HG02852 (cell line): ENCODE data around the gene PIP5K1A.
"Not testable (repeated sequence)": the region's sequence is repeated elsewhere in the genome, so short reads cannot be mapped to it uniquely, and the experiment has no call there.

Experiments
- ATAC-seq: cut with Tn5 transposase; IDR thresholded peaks from one replicate; pipeline ENCODE4 v1.9.1; 2021; ENCODE audit warnings: mild to moderate bottlenecking, moderate library complexity; ENCODE audit not compliant: unreplicated experiment

PIP5K1A gene

GRCh38 chr1:151189637-151190445 lies 8.5 kb upstream of the PIP5K1A start, which contains the start of gene VPS72:
VPS72 (minus strand) TSS chr1:151190197; CDS start chr1:151190121, 76 bp downstream.
- ATAC-seq, result peak; percentile 77

GRCh38 chr1:151192047-151192446 lies 6.3 kb upstream of the PIP5K1A start:
- ATAC-seq, result no peak

GRCh38 chr1:151193304-151193703 lies 5.0 kb upstream of the PIP5K1A start:
- no peak for ATAC-seq

- no peak for ATAC-seq
These were observed 4.5 kb upstream of the PIP5K1A start for GRCh38 chr1:151193856-151194255.

- ATAC-seq, result not testable (repeated sequence)
These were observed 3.3 kb upstream of the PIP5K1A start for GRCh38 chr1:151194894-151195594.

- no peak for ATAC-seq
These were observed 2.0 kb upstream of the PIP5K1A start for GRCh38 chr1:151196292-151196800.

- no peak for ATAC-seq
These were observed 494 bp upstream of the PIP5K1A start for GRCh38 chr1:151197863-151198253.

- ATAC-seq, result no peak
These were observed 1.7 kb downstream of the PIP5K1A start for GRCh38 chr1:151199873-151200581.

- not testable (repeated sequence) for ATAC-seq
These were observed 7.1 kb downstream of the PIP5K1A start for GRCh38 chr1:151205381-151205965.

GRCh38 chr1:151210830-151211229 lies 12.5 kb downstream of the PIP5K1A start:
- no peak for ATAC-seq

- ATAC-seq, result no peak
These were observed 13.8 kb downstream of the PIP5K1A start for GRCh38 chr1:151211972-151212705.

- ATAC-seq, result no peak
These were observed 15.2 kb downstream of the PIP5K1A start for GRCh38 chr1:151213560-151213959.

GRCh38 chr1:151221616-151222015 lies 23.3 kb downstream of the PIP5K1A start:
- ATAC-seq, result no peak

GRCh38 chr1:151222130-151222529 lies 23.8 kb downstream of the PIP5K1A start:
- ATAC-seq, result no peak

- no peak for ATAC-seq
These were observed 36.9 kb downstream of the PIP5K1A start for GRCh38 chr1:151235235-151235634.

- ATAC-seq, result no peak
These were observed 39.5 kb downstream of the PIP5K1A start for GRCh38 chr1:151237678-151238466.

- no peak for ATAC-seq
These were observed 40.1 kb downstream of the PIP5K1A start for GRCh38 chr1:151238467-151238739.

- no peak for ATAC-seq
These were observed 44.1 kb downstream of the PIP5K1A start for GRCh38 chr1:151242442-151242841.

GRCh38 chr1:151243683-151244216 lies 45.4 kb downstream of the PIP5K1A start:
- ATAC-seq, result no peak
